Gastrocnemius medialis (tissue), 4 donors: Measurements from ENCODE around the gene TTLL13. TPM values are rescaled to one million over a fixed set of nuclear protein-coding genes. Genes with fewer than 3 reads are reported as not detected.
A peak's percentile ranks its signal among the peaks of the same experiment; 100 is the strongest.

Source experiments
- ATAC-seq, 2 donors: fragments of 150-250 bp; one replicate each; pipeline ENCODE4 v1.9.1; 2016
- DNase-seq, 2 donors: peaks; one replicate each; pipeline ENCODE4 v3.0.0-alpha.2; 2019
- H3K27ac ChIP-seq, 4 donors: fragments of 200-600 bp; sonication (generic); 1 replicate in 1 of 4; 2 replicates in 3 of 4; pipeline ENCODE4 v1.5.1; 2016 to 2018; ENCODE audit warnings: mild to moderate bottlenecking in 2 of 4, moderate library complexity in 1 of 4
- H3K27me3 ChIP-seq, 3 donors: fragments of 200-600 bp; sonication (generic) in 2 of 3; 1 replicate in 1 of 3; 2 replicates in 2 of 3; pipeline versions ENCODE4 v1.5.1 to v1.6.0; 2016 to 2019; ENCODE audit warnings: mild to moderate bottlenecking in 1 of 3, moderate library complexity in 1 of 3
- H3K36me3 ChIP-seq, 2 donors: fragments of 200-600 bp; sonication (generic) in 1 of 2; one replicate each; pipeline ENCODE4 v1.5.1; 2017 to 2018
- H3K4me1 ChIP-seq, 2 donors: fragments of 200-600 bp; sonication (generic) in 1 of 2; one replicate each; pipeline ENCODE4 v1.5.1; 2016 to 2017; ENCODE audit warnings: mild to moderate bottlenecking in 2 of 2
- H3K4me3 ChIP-seq, 4 donors: fragments of 200-600 bp; sonication (generic) in 3 of 4; 1 replicate in 1 of 4; 2 replicates in 3 of 4; pipeline ENCODE4 v1.5.1; 2016 to 2019; ENCODE audit warnings: mild to moderate bottlenecking in 2 of 4
- H3K9me3 ChIP-seq, 3 donors: fragments of 200-600 bp; sonication (generic) in 2 of 3; 1 replicate in 1 of 3; 2 replicates in 2 of 3; pipeline ENCODE4 v1.5.1; 2016 to 2019
- CTCF ChIP-seq, 5 experiments: fragments of 450-650 bp in 3 of 5; fragments of 200-600 bp in 2 of 5; sonication (generic) in 2 of 5; IDR thresholded peaks in 4 of 5; conservative IDR thresholded peaks in 1 of 5; 1 replicate in 4 of 5; 2 replicates in 1 of 5; pipeline ENCODE4 v1.5.1; 2016 to 2019; ENCODE audit warnings: antibody characterized with exemption in 5 of 5, mild to moderate bottlenecking in 3 of 5, moderate library complexity in 3 of 5
- POLR2A ChIP-seq, 2 donors: fragments of 450-650 bp; IDR thresholded peaks; one replicate each; pipeline ENCODE4 v1.6.1; 2017; ENCODE audit warnings: antibody characterized with exemption in 2 of 2, mild to moderate bottlenecking in 2 of 2, moderate library complexity in 2 of 2
- in situ Hi-C, 4 donors: fragments of 200-750 bp; cut with MboI; loops; one replicate each; pipeline versions ENCODE4 v1.15.0 to v1.8.0; 2017; ENCODE audit warnings: low sequenced_read_pairs in 4 of 4
- intact Hi-C: fragments of 100-400 bp; cut with DNase I; formaldehyde crosslinking; loops from one replicate; pipeline ENCODE4 v1.15.1; 2023; ENCODE audit warnings: low total_unique reads
- total RNA-seq, 4 donors: library from RNA; depleted of rRNA; stranded (reverse); fragments of >200 nt; gene quantifications; one replicate each; pipeline versions ENCODE4 v1.1.0 to v1.2.3, GENCODE V29; 2016

Gene TTLL13
- total RNA-seq, 4 donors from 2014 or later, result not detected

- in situ Hi-C loops, result loop anchor here in 2 of 4 donors (5.0 to 25.0 kb wide), 2 partner anchors 45 to 300 kb away; partner anchors contain the start of gene ARPIN (in 1 of the 2)
- no peaks in the 10 kb centered on the region for H3K9me3 ChIP-seq
- ATAC-seq (no peak), DNase-seq (no peak)
- no peak overlapping the region for H3K4me3 ChIP-seq
- intact Hi-C loops, result no loop called here
- no peak for TF ChIP-seq CTCF (IDR thresholded peaks at IDR 0.05 in 4 of 5, conservative IDR thresholded peaks at IDR 0.05 in 1 of 5)
- TF ChIP-seq POLR2A (IDR thresholded peaks at IDR 0.05), result no peak
- H3K4me1 ChIP-seq, result no peaks in the 10 kb centered on the region
- no peaks in the 10 kb centered on the region for H3K27me3 ChIP-seq
- H3K27ac ChIP-seq, result no peak overlapping the region
- H3K36me3 ChIP-seq, result no peaks in the 10 kb centered on the region
Observed at GRCh38 chr15:90212221-90213098, 36.9 kb upstream of the TTLL13 start.

GRCh38 chr15:90213122-90213817 lies 36.1 kb upstream of the TTLL13 start:
- H3K9me3 ChIP-seq, result no peaks in the 10 kb centered on the region
- H3K36me3 ChIP-seq, result no peaks in the 10 kb centered on the region
- no peaks in the 10 kb centered on the region for H3K27me3 ChIP-seq
- TF ChIP-seq POLR2A (IDR thresholded peaks at IDR 0.05), result no peak
- TF ChIP-seq CTCF (IDR thresholded peaks at IDR 0.05 in 4 of 5, conservative IDR thresholded peaks at IDR 0.05 in 1 of 5), result no peak
- H3K4me1 ChIP-seq, result no peaks in the 10 kb centered on the region
- ATAC-seq, result no peak
- H3K27ac ChIP-seq, result no peak overlapping the region
- no peak overlapping the region for H3K4me3 ChIP-seq
- intact Hi-C loops (no loop called here), in situ Hi-C loops (loop anchor here in 2 of 4 donors (5.0 to 25.0 kb wide), 2 partner anchors 46 to 301 kb away; partner anchors contain the start of gene ARPIN (in 1 of the 2))
- no peak for DNase-seq

GRCh38 chr15:90213818-90214204 lies 35.5 kb upstream of the TTLL13 start:
- Histone ChIP-seq H3K9me3 (no peaks in the 10 kb centered on the region), H3K27ac (no peak overlapping the region), H3K4me1 (no peaks in the 10 kb centered on the region), H3K4me3 (no peak overlapping the region), H3K27me3 (no peaks in the 10 kb centered on the region), H3K36me3 (no peaks in the 10 kb centered on the region)
- in situ Hi-C loops, result loop anchor here in 2 of 4 donors (5.0 to 25.0 kb wide), 2 partner anchors 47 to 302 kb away; partner anchors contain the start of gene ARPIN (in 1 of the 2)
- ATAC-seq, result no peak
- intact Hi-C loops, result no loop called here
- no peak for TF ChIP-seq CTCF (IDR thresholded peaks at IDR 0.05 in 4 of 5, conservative IDR thresholded peaks at IDR 0.05 in 1 of 5)
- TF ChIP-seq POLR2A (IDR thresholded peaks at IDR 0.05), result no peak
- DNase-seq, result no peak

GRCh38 chr15:90214553-90215196 lies 34.7 kb upstream of the TTLL13 start:
- no peaks in the 10 kb centered on the region for H3K36me3 ChIP-seq
- no peak for ATAC-seq
- no peak overlapping the region for H3K27ac ChIP-seq
- H3K4me1 ChIP-seq, result no peaks in the 10 kb centered on the region
- TF ChIP-seq CTCF (IDR thresholded peaks at IDR 0.05 in 4 of 5, conservative IDR thresholded peaks at IDR 0.05 in 1 of 5) (peak in 1 of 5 experiments; percentile 9), POLR2A (IDR thresholded peaks at IDR 0.05) (no peak)
- no peak overlapping the region for H3K4me3 ChIP-seq
- H3K9me3 ChIP-seq, result no peaks in the 10 kb centered on the region
- in situ Hi-C loops, result loop anchor here in 3 of 4 donors (5.0 to 25.0 kb wide), 3 partner anchors 47 to 302 kb away; partner anchors contain the start of gene ARPIN (in 1 of the 3)
- intact Hi-C loops, result no loop called here
- H3K27me3 ChIP-seq, result no peaks in the 10 kb centered on the region
- DNase-seq, result no peak
